Epithelial cell of proximal tubule (primary cell): ENCODE measurements around the gene FTO. TPM values are rescaled to one million over a fixed set of nuclear protein-coding genes. Genes with fewer than 3 reads are reported as not detected.

Experiments used
- DNase-seq: peaks from one replicate; pipeline ENCODE4 v3.0.0-alpha.2; 2011; ENCODE audit warnings: low read depth
- H3K4me3 ChIP-seq: 2 replicates; pipeline ENCODE4 v1.5.1; 2011; ENCODE audit warnings: low read depth, mild to moderate bottlenecking, low read length
- CTCF ChIP-seq: conservative IDR thresholded peaks from 2 replicates; pipeline ENCODE4 v1.5.1; 2012; ENCODE audit warnings: low read depth, mild to moderate bottlenecking, low read length
- total RNA-seq: library from RNA; depleted of rRNA; stranded (reverse); fragments of >200 nt; gene quantifications from 2 replicates; pipeline ENCODE4 v1.2.3, GENCODE V29; 2015

The FTO gene
- total RNA-seq, 1 donor from 2014 or later: 62.7 TPM

- H3K4me3 ChIP-seq: no peak overlapping the region
- no peak for DNase-seq
- no peak for TF ChIP-seq CTCF
Observed at GRCh38 chr16:54048586-54049495, 344.9 kb downstream of the FTO start.

GRCh38 chr16:54049591-54050458, 345.9 kb downstream of the FTO start:
- DNase-seq: no peak
- H3K4me3 ChIP-seq: no peak overlapping the region
- no peak for TF ChIP-seq CTCF

GRCh38 chr16:54050459-54051210, 346.7 kb downstream of the FTO start:
- DNase-seq: no peak
- no peak overlapping the region for H3K4me3 ChIP-seq
- TF ChIP-seq CTCF: no peak

GRCh38 chr16:54051821-54052220, 347.9 kb downstream of the FTO start:
- H3K4me3 ChIP-seq: no peak overlapping the region
- TF ChIP-seq CTCF: no peak
- no peak for DNase-seq

- no peak overlapping the region for H3K4me3 ChIP-seq
- no peak for TF ChIP-seq CTCF
- no peak for DNase-seq
Observed at GRCh38 chr16:54052271-54052670, 348.3 kb downstream of the FTO start.

- no peak for DNase-seq
- H3K4me3 ChIP-seq: no peak overlapping the region
- TF ChIP-seq CTCF: no peak
Observed at GRCh38 chr16:54053891-54054820, 350.2 kb downstream of the FTO start.
